HG03064 (cell line): ENCODE measurements around the gene NPDC1.

Experiments used
- ATAC-seq: cut with Tn5 transposase; IDR thresholded peaks from one replicate; pipeline ENCODE4 v1.9.1; 2021; ENCODE audit warnings: low read depth; ENCODE audit not compliant: unreplicated experiment

Gene NPDC1, protein sequence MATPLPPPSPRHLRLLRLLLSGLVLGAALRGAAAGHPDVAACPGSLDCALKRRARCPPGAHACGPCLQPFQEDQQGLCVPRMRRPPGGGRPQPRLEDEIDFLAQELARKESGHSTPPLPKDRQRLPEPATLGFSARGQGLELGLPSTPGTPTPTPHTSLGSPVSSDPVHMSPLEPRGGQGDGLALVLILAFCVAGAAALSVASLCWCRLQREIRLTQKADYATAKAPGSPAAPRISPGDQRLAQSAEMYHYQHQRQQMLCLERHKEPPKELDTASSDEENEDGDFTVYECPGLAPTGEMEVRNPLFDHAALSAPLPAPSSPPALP

GRCh38 chr9:137046088-137046787 lies at the start of gene NPDC1:
Gene NPDC1 (minus strand): TSS chr9:137046177. CDS start chr9:137045989, 188 bp downstream.
- no peak for ATAC-seq

DNA sequence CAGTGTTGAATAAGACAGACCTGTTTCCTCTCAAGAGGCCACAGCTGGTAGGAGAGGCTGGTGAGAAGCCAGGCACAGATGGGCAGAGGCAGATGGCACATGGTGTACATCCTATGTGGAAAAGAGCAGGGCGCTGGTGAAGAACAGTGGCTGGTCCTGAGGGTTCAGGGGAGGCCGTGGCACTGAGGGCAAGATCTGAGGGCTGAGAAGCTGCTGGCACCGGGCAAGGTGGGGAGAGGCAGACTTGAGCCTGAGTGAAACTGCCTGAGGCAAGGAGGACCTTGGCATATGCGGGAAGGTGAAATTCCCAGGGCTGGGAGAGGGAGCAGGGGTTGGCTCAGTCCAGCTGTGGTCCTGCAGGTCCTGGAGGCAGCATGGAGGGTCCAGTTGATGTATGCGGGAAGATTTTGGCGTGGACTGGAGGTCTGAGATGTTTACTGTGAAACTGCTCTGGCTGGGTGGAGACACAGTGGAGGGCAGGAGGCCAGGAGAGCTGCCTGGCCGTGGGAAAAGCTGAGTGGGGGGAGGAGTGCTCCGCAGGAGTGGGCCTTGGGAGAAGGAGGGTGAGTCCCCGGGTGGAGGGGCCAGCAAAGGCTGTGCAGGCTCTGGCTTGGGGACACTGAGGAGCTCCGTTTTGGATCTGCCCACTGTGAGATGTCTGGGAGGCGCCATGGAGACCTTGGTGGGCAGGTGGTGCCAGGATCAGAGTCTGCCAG lies 43.4 kb upstream of the NPDC1 start:
- no peak for ATAC-seq

- no peak for ATAC-seq
Observed at GRCh38 chr9:137088121-137088520, 42.1 kb upstream of the NPDC1 start.

GRCh38 chr9:137087409-137087925 lies 41.5 kb upstream of the NPDC1 start:
- ATAC-seq = no peak

- ATAC-seq = peak; percentile 75
Observed at GRCh38 chr9:137086531-137087408, 40.8 kb upstream of the NPDC1 start, which contains the start of gene MAN1B1. Gene MAN1B1 (plus strand): TSS chr9:137086985. CDS start chr9:137087000, 15 bp downstream.

DNA sequence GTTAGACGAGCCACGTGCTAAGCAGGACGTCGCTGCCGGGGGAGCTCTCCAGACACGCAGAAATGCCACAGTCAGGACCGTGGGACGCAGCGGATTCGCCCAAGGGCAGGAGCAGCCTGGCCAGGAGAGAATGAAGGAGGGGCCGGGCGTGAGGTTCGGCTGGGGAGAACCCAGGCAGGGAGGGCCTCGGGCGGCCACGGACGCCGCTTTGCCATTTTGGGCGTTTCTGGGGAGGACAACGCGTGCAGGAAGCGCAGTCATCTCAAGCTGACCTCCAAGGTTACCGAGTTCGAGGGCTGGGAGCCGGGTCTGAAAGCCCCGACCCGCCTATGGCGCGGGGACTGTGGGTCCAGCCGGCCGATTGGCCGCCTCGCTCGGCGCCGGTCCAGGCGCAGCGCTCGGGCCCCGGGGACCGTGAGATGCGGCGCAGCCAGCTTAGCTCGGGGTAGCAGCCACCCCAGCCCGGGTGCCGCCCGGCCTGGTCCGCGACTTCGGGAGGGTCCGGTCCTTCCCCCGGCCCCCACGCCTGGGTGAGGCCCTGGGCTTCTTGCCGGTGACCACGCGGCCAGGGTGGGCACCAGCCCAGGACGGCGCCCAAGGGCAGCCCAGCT lies 40.0 kb upstream of the NPDC1 start:
- ATAC-seq = peak; percentile 3

- ATAC-seq = no peak
Observed at GRCh38 chr9:137084526-137084925, 38.5 kb upstream of the NPDC1 start.

DNA sequence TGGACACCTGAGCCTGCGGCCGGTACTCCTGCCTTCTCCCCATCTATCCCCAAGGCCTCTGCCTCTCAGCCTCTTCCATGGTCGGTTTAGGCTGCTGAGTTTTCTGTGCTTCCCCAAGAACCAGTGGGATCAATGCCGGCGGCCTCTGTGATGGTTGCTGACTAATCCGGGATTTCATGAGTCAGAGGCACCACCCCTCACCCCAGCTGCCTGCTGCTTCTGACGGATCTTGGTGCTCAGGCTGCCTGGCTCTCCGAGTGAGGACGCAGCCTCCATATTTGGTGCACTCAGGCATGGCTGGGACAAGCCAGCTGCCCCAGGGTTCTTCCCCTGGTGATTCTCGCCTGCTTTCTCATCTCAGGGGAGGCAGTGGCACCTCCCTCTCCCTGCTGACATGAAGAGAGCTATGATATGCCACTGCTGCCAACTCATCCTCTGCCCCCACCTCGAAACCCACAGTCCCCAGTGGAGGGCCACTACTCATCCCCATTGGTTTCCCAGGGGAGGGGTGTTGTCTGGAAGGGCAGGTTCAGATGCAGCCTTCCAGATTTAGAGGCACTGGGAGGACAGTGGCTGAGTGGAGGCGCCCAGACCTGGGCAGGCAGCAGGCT lies 37.5 kb upstream of the NPDC1 start:
- no peak for ATAC-seq

DNA sequence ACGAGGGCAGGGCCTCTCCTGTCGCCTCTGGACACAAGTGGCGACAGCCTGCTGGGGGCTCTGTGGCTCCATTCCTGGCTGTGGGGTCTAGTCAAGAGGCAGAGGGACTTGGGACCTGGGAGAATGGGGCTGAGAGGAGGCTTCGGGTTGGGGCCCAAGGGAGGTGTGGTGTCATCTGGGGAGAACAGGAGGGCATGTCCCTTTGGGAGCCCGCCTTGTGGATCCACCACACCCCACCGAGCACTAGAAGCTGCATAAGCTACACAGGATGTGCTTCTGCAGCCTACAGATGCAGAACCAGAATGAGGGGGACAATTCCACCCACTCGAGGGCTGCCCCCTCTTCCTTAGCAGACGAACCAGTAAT lies 36.9 kb upstream of the NPDC1 start:
- no peak for ATAC-seq

- ATAC-seq = no peak
Observed at GRCh38 chr9:137082222-137082924, 36.4 kb upstream of the NPDC1 start.

GRCh38 chr9:137080260-137081122 lies 34.5 kb upstream of the NPDC1 start:
- no peak for ATAC-seq

DNA sequence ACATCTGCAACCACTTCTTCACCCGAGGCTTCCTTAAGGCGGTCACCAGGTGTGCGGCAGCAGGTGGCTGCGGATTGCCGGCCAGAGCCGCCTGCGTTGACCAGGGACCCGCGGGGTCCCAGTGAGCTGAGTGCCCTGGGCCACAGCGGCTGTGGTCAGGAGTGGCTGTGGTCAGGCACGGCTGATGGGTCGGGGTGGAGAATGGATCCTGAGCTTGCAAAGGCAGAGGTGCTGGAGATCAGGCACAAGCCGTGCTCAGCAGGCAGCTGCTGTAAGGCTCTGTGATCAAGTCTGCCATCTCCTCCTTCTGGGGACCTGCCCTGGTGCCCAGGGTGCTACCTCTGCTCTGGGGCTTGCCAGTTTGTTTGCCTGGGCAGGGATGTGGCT lies 33.4 kb upstream of the NPDC1 start:
- no peak for ATAC-seq

DNA sequence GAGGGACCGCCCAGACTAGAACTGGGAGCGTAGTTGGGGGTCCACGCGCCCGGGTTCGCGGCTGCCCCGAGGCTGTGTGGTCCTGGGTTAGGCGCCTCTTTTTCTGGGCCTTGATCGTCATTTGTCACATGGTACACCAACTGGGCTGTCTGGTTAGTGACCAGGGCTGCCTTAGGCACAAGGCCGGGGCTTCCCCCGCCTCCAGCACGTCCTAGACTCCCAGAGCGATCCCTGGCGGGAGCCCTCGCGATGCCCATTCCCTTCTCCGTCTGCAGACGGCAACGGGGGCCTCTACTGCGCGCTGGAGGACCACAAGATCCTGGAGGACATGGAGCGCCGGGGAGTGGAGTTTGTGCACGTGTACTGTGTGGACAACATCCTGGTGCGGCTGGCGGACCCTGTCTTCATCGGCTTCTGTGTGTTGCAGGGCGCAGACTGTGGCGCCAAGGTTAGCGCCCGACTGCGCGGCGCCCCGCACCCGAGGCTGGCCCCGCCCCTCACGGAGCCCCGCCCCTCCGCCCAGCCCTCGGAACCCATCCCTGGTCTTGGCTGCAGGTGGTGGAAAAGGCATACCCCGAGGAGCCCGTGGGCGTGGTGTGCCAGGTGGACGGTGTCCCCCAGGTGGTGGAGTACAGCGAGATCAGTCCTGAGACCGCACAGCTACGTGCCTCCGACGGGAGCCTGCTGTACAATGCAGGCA lies 32.9 kb upstream of the NPDC1 start:
- ATAC-seq = no peak

DNA sequence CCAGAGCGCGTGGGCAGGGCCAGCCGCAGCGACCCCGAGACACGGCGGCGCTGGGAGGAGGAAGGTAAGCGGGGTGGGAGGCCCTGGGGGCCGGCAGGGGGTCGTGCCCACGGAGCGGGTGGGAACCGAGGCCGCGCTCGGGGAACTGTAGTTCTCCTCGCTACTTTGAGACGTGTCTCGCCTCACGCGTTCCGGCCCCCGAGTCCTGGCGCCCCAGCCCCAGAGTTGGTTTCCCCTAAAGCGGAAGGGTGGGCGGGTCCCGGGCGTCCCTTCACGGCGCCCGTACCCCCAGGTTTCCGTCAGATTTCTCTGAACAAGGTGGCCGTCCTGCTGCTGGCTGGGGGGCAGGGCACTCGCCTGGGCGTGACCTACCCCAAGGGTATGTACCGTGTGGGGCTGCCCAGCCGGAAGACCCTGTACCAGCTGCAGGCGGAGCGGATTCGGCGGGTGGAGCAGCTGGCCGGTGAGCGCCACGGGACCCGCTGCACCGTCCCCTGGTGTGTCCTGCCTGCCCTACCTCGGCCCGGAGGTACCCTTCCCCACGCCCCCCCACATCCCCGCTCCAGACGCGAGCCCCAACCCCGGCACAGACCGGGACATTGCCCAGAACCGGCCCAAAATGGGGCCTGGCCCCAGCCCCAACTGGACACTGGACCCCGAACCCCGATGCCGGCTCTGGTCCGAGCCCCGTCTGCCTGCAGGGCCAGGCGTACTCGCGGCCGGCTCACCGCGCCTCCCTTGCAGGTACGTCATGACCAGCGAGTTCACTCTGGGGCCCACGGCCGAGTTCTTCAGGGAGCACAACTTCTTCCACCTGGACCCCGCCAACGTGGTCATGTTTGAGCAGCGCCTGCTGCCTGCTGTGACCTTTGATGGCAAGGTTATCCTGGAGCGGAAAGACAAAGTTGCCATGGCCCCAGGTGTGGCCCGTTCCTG lies 32.0 kb upstream of the NPDC1 start:
- ATAC-seq = no peak

DNA sequence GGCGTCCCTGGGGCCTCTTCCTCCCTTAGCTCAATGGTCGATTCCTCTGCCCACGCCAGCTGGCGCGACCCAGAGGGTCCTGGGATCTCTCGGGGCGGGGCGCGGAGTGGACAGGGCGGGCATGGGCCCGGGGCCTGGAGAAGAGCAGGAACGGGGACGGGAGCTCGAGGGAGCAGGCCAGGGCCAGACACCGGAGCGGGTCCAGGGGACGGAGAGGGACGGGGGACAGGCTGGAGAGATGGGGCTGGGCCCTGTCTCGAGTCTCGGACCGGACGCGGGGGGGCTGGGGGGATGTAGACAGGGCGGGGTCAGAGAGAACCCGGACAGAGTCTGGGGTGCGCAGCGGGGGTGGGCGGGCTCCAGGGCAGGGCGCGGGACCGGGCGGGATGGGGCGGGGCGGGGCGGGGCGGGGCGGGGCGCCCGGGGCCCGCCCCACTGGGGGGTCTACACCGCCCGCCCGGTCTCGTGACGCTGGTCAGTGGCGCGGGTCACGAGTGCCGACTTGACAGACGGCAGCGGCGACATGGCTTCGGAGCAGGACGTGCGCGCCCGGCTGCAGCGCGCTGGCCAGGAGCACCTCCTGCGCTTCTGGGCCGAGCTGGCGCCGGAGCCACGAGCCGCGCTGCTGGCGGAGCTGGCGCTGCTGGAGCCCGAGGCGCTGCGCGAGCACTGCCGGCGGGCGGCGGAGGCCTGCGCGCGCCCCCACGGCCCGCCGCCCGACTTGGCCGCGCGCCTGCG lies 31.2 kb upstream of the NPDC1 start, which contains the start of gene UAP1L1:
TSS of gene UAP1L1 (plus strand) at position 508 of the 738 bp plus-strand sequence. CDS start at position 524, 16 bp downstream.
- no peak for ATAC-seq
